ENCODE measurements around the gene SYNGR3.
A peak's percentile ranks its signal among the peaks of the same experiment; 100 is the strongest.
"Not testable (repeated sequence)": the region's sequence is repeated elsewhere in the genome, so short reads cannot be mapped to it uniquely, and the experiment has no call there.

Gene SYNGR3

GRCh38 chr16:1959269-1960039 lies 30.3 kb upstream of the SYNGR3 start, which contains the start of gene NDUFB10:
Gene NDUFB10, plus strand, starts transcription at chr16:1959538. Its CDS starts 87 bp downstream, at chr16:1959625.
- DNase-seq: peak; percentile 93

GRCh38 chr16:1960665-1961630 lies 28.8 kb upstream of the SYNGR3 start:
- DNase-seq: no peak

- DNase-seq: no peak
These were observed 28.1 kb upstream of the SYNGR3 start for GRCh38 chr16:1961651-1962067.

- DNase-seq: not testable (repeated sequence)
These were observed 27.3 kb upstream of the SYNGR3 start for GRCh38 chr16:1962161-1963153.

GRCh38 chr16:1963806-1964505 lies 25.8 kb upstream of the SYNGR3 start:
- DNase-seq: peak; percentile 65

- DNase-seq: peak; percentile 99
These were observed 25.0 kb upstream of the SYNGR3 start, which contains the start of gene RPS2 for GRCh38 chr16:1964506-1965395. Gene RPS2, minus strand, starts transcription at chr16:1964826. Its CDS starts 201 bp downstream, at chr16:1964625.

- no peak for DNase-seq
These were observed 24.3 kb upstream of the SYNGR3 start for GRCh38 chr16:1965396-1966001.

- DNase-seq: no peak
These were observed 23.3 kb upstream of the SYNGR3 start, which contains the start of gene RNF151 for GRCh38 chr16:1966460-1966859. Gene RNF151, plus strand, starts transcription at chr16:1966856. Its CDS starts 26 bp downstream, at chr16:1966882.

- DNase-seq: no peak
These were observed 21.4 kb upstream of the SYNGR3 start for GRCh38 chr16:1968146-1968953.

- DNase-seq: peak; percentile 97
These were observed 17.8 kb upstream of the SYNGR3 start, which contains the start of gene TBL3 for GRCh38 chr16:1971796-1972489. Gene TBL3, plus strand, starts transcription at chr16:1972053. Its CDS starts 112 bp downstream, at chr16:1972165.

- no peak for DNase-seq
These were observed 17.3 kb upstream of the SYNGR3 start for GRCh38 chr16:1972490-1972877.

- DNase-seq: no peak
These were observed 16.2 kb upstream of the SYNGR3 start for GRCh38 chr16:1973461-1974156.

- no peak for DNase-seq
These were observed 15.4 kb upstream of the SYNGR3 start for GRCh38 chr16:1974157-1975070.

- no peak for DNase-seq
These were observed 14.1 kb upstream of the SYNGR3 start for GRCh38 chr16:1975432-1976215.

GRCh38 chr16:1976216-1976520 lies 13.6 kb upstream of the SYNGR3 start:
- no peak for DNase-seq
